Activated naive CD4-positive, alpha-beta T cell (primary cell): ENCODE measurements around the gene PRKRIP1.
"Not testable (repeated sequence)": the region's sequence is repeated elsewhere in the genome, so short reads cannot be mapped to it uniquely, and the experiment has no call there.

Experiments
- DNase-seq, 4 experiments: peaks; one replicate each; lab custom pipeline; 2025; lab: John Stamatoyannopoulos, UW

The PRKRIP1 gene

GRCh38 chr7:102395873-102396709 is at the start of gene PRKRIP1:
TSS of gene PRKRIP1 (plus strand) at chr7:102396363. CDS start at chr7:102396412, 49 bp downstream.
- peak; percentile 47 to 73 (median 62) for DNase-seq

DNA sequence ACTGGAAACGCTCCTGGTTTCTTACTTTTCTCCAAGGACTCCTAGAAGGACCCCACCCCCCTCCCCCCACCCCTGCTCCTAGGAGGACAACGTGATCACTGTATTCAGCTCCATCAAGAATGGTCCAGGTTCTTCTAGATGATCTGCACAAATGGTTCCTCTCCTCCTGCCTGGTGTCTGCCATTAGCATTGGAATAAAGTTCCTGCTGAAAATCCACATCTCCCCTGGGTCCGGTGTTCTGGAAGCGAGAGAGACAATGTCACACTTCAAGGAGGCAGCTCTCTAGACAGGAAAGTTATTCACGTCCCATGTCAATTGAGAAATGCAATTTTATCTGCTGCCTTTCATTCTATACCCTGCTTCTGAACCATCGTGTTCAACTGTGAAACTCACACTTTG is 49.2 kb upstream of the PRKRIP1 start:
- not testable (repeated sequence) for DNase-seq

DNA sequence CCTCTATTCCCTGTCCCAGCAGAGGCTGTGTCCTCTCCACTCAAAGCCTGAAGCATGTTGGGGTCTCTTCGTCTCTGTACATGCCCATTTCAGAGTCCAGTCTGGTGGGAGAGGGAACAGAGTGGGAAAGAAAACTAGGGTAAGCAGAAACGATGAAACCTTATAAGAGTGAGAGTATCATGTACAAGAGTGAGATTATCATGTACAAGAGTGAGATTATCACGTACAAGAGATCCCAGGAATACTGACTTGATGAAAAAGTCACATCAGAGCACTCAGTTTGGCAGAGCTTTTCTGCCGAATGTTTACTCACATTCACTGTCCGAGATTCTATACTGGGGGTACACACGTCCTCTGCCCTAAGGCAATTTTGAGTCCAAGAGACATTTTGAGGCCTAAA is 39.8 kb upstream of the PRKRIP1 start, which contains the start of gene SPDYE6:
SPDYE6 (minus strand) TSS at position 101 of the 400 bp plus-strand sequence. CDS start 421 bp downstream, outside the sequence.
- not testable (repeated sequence) for DNase-seq

GRCh38 chr7:102363549-102364393 is 32.4 kb upstream of the PRKRIP1 start:
- peak; percentile 65 to 85 (median 77) for DNase-seq

- DNase-seq: peak in 1 of 4 experiments; percentile 22
These were observed 31.7 kb upstream of the PRKRIP1 start for GRCh38 chr7:102364394-102364886.

GRCh38 chr7:102365390-102365789 is 30.8 kb upstream of the PRKRIP1 start:
- DNase-seq: not testable (repeated sequence)

DNA sequence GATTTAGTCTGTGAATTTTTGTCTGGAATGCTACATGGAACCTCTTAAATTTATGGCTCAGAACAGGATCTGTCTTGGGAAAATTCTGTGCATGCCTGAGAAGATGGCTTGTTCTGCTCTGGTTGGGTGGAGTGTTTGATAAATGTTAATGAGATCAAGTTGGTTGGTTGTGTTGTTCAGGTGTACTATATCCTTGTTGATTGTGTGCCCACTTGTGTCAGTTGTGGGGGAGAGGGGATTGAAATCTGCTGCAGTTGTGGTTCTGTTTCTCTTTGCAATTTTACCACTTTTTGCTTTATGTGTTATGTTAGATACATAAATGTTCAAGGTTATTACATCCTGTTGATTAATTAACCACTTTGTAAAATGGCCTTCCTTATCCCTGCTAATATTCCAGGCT is 26.1 kb upstream of the PRKRIP1 start:
- DNase-seq: not testable (repeated sequence)

DNA sequence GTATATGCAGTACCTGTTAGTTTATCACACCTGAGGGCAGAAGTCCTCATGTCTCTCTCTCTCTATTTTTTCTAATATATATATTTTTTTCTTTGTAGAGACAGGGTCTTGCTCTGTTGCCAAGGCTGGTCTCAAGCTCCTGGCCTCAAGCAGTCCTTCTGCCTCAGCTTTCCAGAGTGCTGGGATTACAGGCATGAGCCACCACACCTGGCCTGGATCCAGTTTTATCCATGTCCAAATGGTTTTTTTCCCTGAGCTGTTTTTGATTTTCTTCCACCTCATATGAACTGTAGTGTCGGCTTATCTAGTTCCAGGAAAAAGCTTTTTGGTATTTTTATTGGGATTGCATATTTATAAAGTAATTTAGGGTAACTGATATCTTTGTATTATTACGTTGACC is 23.4 kb upstream of the PRKRIP1 start:
- DNase-seq: not testable (repeated sequence)

- no peak for DNase-seq
These were observed 19.1 kb upstream of the PRKRIP1 start for GRCh38 chr7:102376964-102377466.

DNA sequence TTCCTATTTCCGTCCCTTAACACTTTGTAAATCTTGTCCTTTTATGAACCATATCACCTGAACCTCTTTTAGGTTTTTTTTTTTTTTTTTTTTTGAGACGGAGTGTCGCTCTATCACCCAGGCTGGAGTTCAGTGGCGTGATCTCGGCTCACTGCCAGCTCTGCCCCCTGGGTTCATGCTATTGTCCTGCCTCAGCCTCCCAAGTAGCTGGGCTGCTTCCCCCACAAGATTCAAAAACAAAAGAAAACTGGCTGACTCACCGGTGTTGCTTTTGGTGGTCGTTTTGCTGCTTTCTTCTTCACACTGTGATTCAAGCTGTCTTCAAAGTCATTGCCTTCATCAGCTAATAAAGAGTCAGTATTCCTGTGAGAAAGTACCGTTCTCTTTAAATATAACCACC is 15.3 kb upstream of the PRKRIP1 start:
- DNase-seq: not testable (repeated sequence)

DNA sequence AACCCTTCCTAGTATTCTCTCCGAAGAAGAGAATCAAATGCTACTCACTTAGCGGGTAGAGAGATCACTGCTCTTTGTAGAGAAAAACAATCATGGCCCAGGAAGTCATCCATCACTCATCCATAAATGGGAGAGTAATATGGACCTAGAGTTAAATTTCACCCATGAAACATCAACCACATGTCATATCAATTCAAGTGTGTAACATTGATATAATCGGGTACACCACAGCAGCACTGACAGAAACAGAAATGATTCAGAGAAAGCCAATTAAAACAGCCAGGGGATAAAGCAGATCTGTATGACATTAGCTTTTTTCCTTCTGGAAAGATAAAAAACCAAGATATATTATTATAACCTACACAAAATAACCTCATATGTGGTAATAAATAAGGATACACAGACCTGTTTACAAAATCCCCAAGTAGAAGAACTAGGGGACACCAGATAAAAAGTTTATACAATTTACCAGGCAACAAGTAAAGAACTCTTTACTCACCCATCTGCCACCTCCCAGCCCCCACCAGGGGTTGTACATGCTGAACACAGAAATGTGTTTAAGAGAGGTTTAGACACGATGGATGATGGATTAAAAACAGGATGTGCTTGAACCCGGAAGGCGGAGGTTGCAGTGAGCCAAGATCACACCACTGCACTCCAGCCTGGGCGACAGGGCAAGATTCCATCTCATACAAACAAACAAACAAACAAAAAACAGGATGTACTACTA is 14.3 kb upstream of the PRKRIP1 start:
- not testable (repeated sequence) for DNase-seq

GRCh38 chr7:102387064-102387463 is 9.1 kb upstream of the PRKRIP1 start:
- no peak for DNase-seq

DNA sequence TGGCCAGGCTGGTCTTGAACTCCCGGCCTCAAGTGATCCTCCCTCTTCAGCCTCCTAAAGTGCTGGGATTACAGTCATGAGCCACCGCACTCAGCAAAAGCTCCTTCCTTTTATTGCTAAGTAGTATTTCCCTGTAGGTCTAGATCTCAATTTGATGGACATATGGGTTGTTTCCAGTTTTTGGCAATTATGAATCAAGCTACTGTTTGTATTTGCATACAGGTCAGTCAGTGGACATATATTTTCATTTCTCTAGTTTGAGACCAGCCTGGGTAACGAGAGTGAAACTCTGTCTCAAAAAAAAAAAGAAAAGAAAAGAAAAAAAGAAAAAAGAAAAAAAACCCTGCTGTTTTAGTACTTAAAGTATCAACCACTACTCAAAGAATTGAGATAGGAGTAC is 6.4 kb upstream of the PRKRIP1 start:
- DNase-seq: no peak

GRCh38 chr7:102390697-102391484 is 5.3 kb upstream of the PRKRIP1 start:
- peak; percentile 21 to 59 (median 40) for DNase-seq

DNA sequence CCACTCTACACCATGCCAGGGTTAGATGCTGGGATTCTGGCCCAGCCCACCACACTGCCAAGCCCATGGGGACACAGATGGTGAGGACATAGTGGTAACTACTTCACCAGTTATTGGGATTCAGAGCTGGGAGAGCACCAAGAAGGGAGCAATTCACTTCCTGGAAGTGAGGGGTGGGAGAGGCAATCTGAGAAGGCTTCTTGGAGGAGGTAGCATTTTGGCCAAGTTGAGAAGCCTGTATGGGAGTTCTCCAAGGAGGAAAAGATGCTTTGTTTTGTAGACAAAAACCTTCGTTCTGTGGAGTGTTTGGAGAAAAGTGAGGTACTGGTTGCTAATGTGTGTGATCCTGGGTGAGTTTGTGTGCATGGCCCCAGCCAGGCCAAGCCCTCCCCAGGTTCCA is 3.8 kb upstream of the PRKRIP1 start:
- no peak for DNase-seq

- DNase-seq: no peak
These were observed 2.7 kb upstream of the PRKRIP1 start for GRCh38 chr7:102393467-102393866.

- no peak for DNase-seq
These were observed 631 bp upstream of the PRKRIP1 start for GRCh38 chr7:102395592-102395872.

DNA sequence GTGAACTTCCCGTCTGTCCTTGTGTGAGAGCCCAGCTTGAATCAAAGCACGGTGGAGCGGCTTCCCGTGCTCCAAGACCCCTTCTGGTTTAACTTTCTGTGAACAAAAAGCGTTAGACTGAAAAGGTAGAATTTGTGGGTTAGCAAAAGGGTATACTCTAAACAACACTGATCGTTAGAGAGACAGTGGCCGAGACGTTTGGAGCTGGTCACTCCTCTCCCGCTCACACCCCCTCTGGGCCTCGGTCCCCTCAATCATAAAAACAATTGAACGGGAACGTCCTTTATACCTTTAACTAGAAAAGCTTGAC is 502 bp downstream of the PRKRIP1 start:
- no peak for DNase-seq

GRCh38 chr7:102398543-102398942 is 2.4 kb downstream of the PRKRIP1 start:
- no peak for DNase-seq

GRCh38 chr7:102400360-102400759 is 4.2 kb downstream of the PRKRIP1 start:
- DNase-seq: no peak

GRCh38 chr7:102403563-102403962 is 7.4 kb downstream of the PRKRIP1 start:
- DNase-seq: no peak
